Ishikawa (cell line): ENCODE data around the gene ZBTB20.

Experiments
- CEBPB ChIP-seq: IDR thresholded peaks from 2 replicates; pipeline ENCODE4 v1.6.1; 2012
- CREB1 ChIP-seq: IDR thresholded peaks from 2 replicates; pipeline ENCODE4 v1.6.1; 2012; ENCODE audit warnings: low read depth
- EGR1 ChIP-seq: IDR thresholded peaks from 2 replicates; pipeline ENCODE4 v1.6.1; 2012
- EP300 ChIP-seq: IDR thresholded peaks from 2 replicates; pipeline ENCODE4 v1.6.1; 2012; ENCODE audit warnings: borderline replicate concordance
- FOXM1 ChIP-seq: IDR thresholded peaks from 2 replicates; pipeline ENCODE4 v1.6.1; 2012; ENCODE audit warnings: low read depth, borderline replicate concordance
- MAX ChIP-seq: IDR thresholded peaks from 2 replicates; pipeline ENCODE4 v1.6.1; 2012
- NFIC ChIP-seq: IDR thresholded peaks from 2 replicates; pipeline ENCODE4 v1.6.1; 2012
- RAD21 ChIP-seq: IDR thresholded peaks from 2 replicates; pipeline ENCODE4 v1.6.1; 2012; ENCODE audit warnings: low read depth
- REST ChIP-seq: IDR thresholded peaks from 2 replicates; pipeline ENCODE4 v1.6.1; 2012; ENCODE audit warnings: low read depth, mild to moderate bottlenecking
- TAF1 ChIP-seq: IDR thresholded peaks from 2 replicates; pipeline ENCODE4 v1.6.1; 2012; ENCODE audit warnings: low read depth, mild to moderate bottlenecking
- TCF12 ChIP-seq: IDR thresholded peaks from 2 replicates; pipeline ENCODE4 v1.6.1; 2012; ENCODE audit warnings: low read depth
- TEAD4 ChIP-seq: IDR thresholded peaks from 2 replicates; pipeline ENCODE4 v1.6.1; 2012
- USF1 ChIP-seq: IDR thresholded peaks from 2 replicates; pipeline ENCODE4 v1.6.1; 2012
- YY1 ChIP-seq: IDR thresholded peaks from 2 replicates; pipeline ENCODE4 v1.6.1; 2012; ENCODE audit warnings: low read depth
- ZBTB7A ChIP-seq: IDR thresholded peaks from 2 replicates; pipeline ENCODE4 v1.6.1; 2012; ENCODE audit warnings: low read depth

Gene ZBTB20

GRCh38 chr3:114329823-114330222 is 817.3 kb downstream of the ZBTB20 start:
- TF ChIP-seq EP300 (no peak), NFIC (no peak), TAF1 (no peak), USF1 (no peak), RAD21 (no peak), TEAD4 (no peak), EGR1 (no peak)

- no peak for TF ChIP-seq RAD21
- TF ChIP-seq ZBTB7A, result no peak
- TF ChIP-seq EP300, result no peak
- no peak for TF ChIP-seq FOXM1
- TF ChIP-seq USF1, result no peak
Measured at GRCh38 chr3:114328345-114328744, 818.7 kb downstream of the ZBTB20 start.

GRCh38 chr3:114327665-114328064 is 819.4 kb downstream of the ZBTB20 start:
- no peak for TF ChIP-seq REST
- no peak for TF ChIP-seq TEAD4
- no peak for TF ChIP-seq TCF12
- TF ChIP-seq CREB1, result no peak
- no peak for TF ChIP-seq MAX
- TF ChIP-seq RAD21, result no peak
- no peak for TF ChIP-seq NFIC
- TF ChIP-seq EGR1, result no peak
- TF ChIP-seq CEBPB, result no peak
- no peak for TF ChIP-seq FOXM1
- no peak for TF ChIP-seq ZBTB7A

- TF ChIP-seq TEAD4 (no peak), CEBPB (no peak), YY1 (no peak), MAX (no peak), TCF12 (no peak), EP300 (no peak), EGR1 (no peak), ZBTB7A (no peak), REST (no peak), FOXM1 (no peak), RAD21 (no peak), TAF1 (no peak), USF1 (no peak), NFIC (no peak), CREB1 (no peak)
Measured at GRCh38 chr3:114323546-114324254, 823.4 kb downstream of the ZBTB20 start.

GRCh38 chr3:114320246-114320645 is 826.8 kb downstream of the ZBTB20 start:
- TF ChIP-seq CEBPB, result no peak
- no peak for TF ChIP-seq REST
- TF ChIP-seq TCF12, result no peak
- TF ChIP-seq NFIC, result no peak
- no peak for TF ChIP-seq TEAD4
- no peak for TF ChIP-seq FOXM1
- TF ChIP-seq EGR1, result no peak
- TF ChIP-seq CREB1, result no peak
- TF ChIP-seq TAF1, result no peak
- TF ChIP-seq RAD21, result no peak
- no peak for TF ChIP-seq USF1
- no peak for TF ChIP-seq MAX
